DOHH2 (cell line): ENCODE results near the gene SYNGAP1.

Experiments
- H3F3A ChIP-seq: fragments of 200-600 bp; sonication (generic), shearing (Covaris generic); 2 replicates; pipeline ENCODE4 v1.6.0; 2016; ENCODE audit warnings: antibody characterized with exemption, mild to moderate bottlenecking; ENCODE audit not compliant: control insufficient read depth, insufficient read depth
- H3K27ac ChIP-seq: fragments of 200-600 bp; sonication (generic); 2 replicates; pipeline ENCODE4 v1.5.1; 2014; ENCODE audit warnings: low read depth, mild to moderate bottlenecking, low read length, moderate library complexity
- H3K27me3 ChIP-seq: fragments of 200-600 bp; sonication (generic); 2 replicates; pipeline ENCODE4 v1.6.1; 2014; ENCODE audit warnings: mild to moderate bottlenecking, low read length, mixed read lengths; ENCODE audit not compliant: control insufficient read depth
- H3K36me3 ChIP-seq: fragments of 200-600 bp; sonication (generic); 2 replicates; pipeline ENCODE4 v1.6.1; 2014; ENCODE audit warnings: mild to moderate bottlenecking, low read length, moderate library complexity, mixed read lengths; ENCODE audit not compliant: control insufficient read depth
- H3K4me1 ChIP-seq: fragments of 200-600 bp; sonication (generic); 2 replicates; pipeline ENCODE4 v1.6.1; 2014; ENCODE audit warnings: mild to moderate bottlenecking, low read length, mixed read lengths; ENCODE audit not compliant: control insufficient read depth
- H3K4me2 ChIP-seq: fragments of 200-600 bp; sonication (generic); 2 replicates; pipeline ENCODE4 v1.6.0; 2014; ENCODE audit warnings: mild to moderate bottlenecking, low read length, moderate library complexity
- H3K4me3 ChIP-seq: fragments of 200-600 bp; sonication (generic); 2 replicates; pipeline ENCODE4 v1.5.1; 2014; ENCODE audit warnings: mild to moderate bottlenecking, low read length, mixed read lengths
- H3K79me2 ChIP-seq: fragments of 200-600 bp; sonication (generic); 2 replicates; pipeline ENCODE4 v1.6.1; 2014; ENCODE audit warnings: mild to moderate bottlenecking, low read length, mixed read lengths; ENCODE audit not compliant: control insufficient read depth
- H3K9me2 ChIP-seq: fragments of 200-600 bp; sonication (generic); replicated peaks from 2 replicates; pipeline ENCODE4 v1.6.1; 2014; ENCODE audit warnings: mild to moderate bottlenecking, low read length, mixed read lengths; ENCODE audit not compliant: control insufficient read depth
- H3K9me3 ChIP-seq: fragments of 200-600 bp; sonication (generic); 2 replicates; pipeline ENCODE4 v1.6.1; 2014; ENCODE audit warnings: antibody characterized with exemption, low read length, mixed read lengths; ENCODE audit not compliant: control insufficient read depth, insufficient read depth
- H4K20me1 ChIP-seq: fragments of 200-600 bp; sonication (generic); 2 replicates; pipeline ENCODE4 v1.6.0; 2014; ENCODE audit warnings: low read depth, mild to moderate bottlenecking, antibody characterized with exemption, low read length, moderate library complexity; ENCODE audit not compliant: control insufficient read depth, insufficient read depth
- EZH2phosphoT487 ChIP-seq: fragments of 200-600 bp; sonication (generic); IDR thresholded peaks from 2 replicates; pipeline ENCODE4 v1.6.1; 2017; ENCODE audit warnings: borderline replicate concordance, mild to moderate bottlenecking, antibody characterized with exemption, low read length, moderate library complexity, mixed read lengths
- TF ChIP-seq, protein P1 (sequence below): fragments of 200-600 bp; sonication (generic); IDR thresholded peaks from one replicate; pipeline ENCODE4 v1.5.1; 2014; ENCODE audit warnings: antibody characterized with exemption, mild to moderate bottlenecking, low read depth, low read length; ENCODE audit not compliant: poor library complexity, severe bottlenecking

Gene SYNGAP1

DNA sequence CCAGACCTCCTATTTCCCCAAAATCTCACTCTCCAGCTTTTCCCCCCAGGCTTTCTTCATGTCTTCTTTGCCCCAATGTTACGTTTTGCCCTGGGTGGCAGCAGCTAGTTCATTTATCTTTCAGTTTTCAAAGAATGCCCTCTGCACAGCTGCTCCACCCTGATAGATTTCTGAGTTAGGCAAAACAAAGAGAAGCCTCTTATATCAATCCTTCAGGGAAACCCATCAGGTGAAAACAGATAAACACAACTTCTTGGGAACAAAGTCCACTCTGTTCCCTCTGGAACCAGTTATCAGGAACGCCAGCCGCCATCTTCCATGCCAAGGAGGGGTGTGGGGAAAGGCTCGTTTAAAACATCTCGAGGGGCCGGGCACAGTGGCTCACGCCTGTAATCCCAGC, 68.5 kb downstream of the SYNGAP1 start:
- Histone ChIP-seq H3K27ac (no peak overlapping the region), H3K79me2 (no peaks in the 10 kb centered on the region), H3K27me3 (peaks cover 2% of the 10 kb centered on the region; the same call in 1 of the 2 replicates), H3K9me3 (no peaks in the 10 kb centered on the region), H3F3A (no peaks in the 10 kb centered on the region), H3K9me2 (no peaks in the 10 kb centered on the region), H3K4me1 (no peaks in the 10 kb centered on the region), H4K20me1 (no peaks in the 10 kb centered on the region), H3K36me3 (no peaks in the 10 kb centered on the region), H3K4me2 (no peak overlapping the region), H3K4me3 (no peak overlapping the region)
- TF ChIP-seq, protein P1, sequence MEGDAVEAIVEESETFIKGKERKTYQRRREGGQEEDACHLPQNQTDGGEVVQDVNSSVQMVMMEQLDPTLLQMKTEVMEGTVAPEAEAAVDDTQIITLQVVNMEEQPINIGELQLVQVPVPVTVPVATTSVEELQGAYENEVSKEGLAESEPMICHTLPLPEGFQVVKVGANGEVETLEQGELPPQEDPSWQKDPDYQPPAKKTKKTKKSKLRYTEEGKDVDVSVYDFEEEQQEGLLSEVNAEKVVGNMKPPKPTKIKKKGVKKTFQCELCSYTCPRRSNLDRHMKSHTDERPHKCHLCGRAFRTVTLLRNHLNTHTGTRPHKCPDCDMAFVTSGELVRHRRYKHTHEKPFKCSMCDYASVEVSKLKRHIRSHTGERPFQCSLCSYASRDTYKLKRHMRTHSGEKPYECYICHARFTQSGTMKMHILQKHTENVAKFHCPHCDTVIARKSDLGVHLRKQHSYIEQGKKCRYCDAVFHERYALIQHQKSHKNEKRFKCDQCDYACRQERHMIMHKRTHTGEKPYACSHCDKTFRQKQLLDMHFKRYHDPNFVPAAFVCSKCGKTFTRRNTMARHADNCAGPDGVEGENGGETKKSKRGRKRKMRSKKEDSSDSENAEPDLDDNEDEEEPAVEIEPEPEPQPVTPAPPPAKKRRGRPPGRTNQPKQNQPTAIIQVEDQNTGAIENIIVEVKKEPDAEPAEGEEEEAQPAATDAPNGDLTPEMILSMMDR = no peak
- TF ChIP-seq EZH2phosphoT487 = no peak

DNA sequence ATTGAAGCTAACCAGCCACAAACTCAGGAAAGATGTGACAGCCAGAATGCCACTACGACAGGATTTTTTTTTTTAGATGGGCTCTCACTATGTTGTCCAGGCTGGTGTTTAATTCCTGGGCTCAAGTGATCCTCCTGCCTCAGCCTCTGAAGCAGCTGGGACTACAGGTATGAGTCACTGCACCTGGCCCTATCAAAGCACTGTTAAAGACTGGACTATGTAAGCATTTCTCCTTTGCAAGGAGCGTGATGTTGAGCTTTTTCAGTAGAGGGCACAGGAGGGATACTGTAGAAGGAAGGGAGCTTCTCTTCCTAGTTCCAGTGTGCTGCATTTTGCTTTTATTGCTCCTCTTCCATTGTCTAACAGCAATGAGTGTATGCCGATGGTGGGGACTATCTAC, 70.3 kb downstream of the SYNGAP1 start:
- Histone ChIP-seq H3K4me1 (no peaks in the 10 kb centered on the region), H3K36me3 (no peaks in the 10 kb centered on the region), H3K4me2 (no peak overlapping the region), H3K27me3 (peaks cover 5% of the 10 kb centered on the region; the same call in 1 of the 2 replicates), H3K79me2 (no peaks in the 10 kb centered on the region), H4K20me1 (no peaks in the 10 kb centered on the region), H3K4me3 (no peak overlapping the region), H3K27ac (no peak overlapping the region), H3K9me2 (no peaks in the 10 kb centered on the region), H3K9me3 (no peaks in the 10 kb centered on the region), H3F3A (no peaks in the 10 kb centered on the region)
- TF ChIP-seq, protein P1 = no peak
- no peak for TF ChIP-seq EZH2phosphoT487

DNA sequence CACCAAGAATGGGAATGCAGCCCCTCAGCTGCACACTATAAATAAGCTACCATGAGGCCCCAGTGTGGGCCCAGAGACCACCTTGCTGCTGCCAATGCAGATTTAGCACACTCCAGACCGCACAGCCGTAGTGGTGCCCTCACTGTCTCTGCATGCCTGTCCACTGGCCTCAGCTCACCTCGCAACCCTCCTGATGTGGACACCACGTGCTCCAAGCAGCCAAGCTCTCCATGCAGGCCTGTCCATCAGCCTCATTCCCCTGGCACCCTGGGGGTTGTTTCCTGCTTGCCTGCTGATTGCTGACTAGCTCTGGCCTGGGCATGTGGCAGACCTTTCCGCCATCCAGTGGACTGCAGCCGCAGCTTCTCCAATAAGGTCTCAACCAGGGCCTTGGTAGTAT, 70.8 kb downstream of the SYNGAP1 start:
- Histone ChIP-seq H3K9me3 (no peaks in the 10 kb centered on the region), H3F3A (no peaks in the 10 kb centered on the region), H3K4me3 (no peak overlapping the region), H3K27me3 (peaks cover 5% of the 10 kb centered on the region; the same call in 1 of the 2 replicates), H3K79me2 (no peaks in the 10 kb centered on the region), H3K4me1 (no peaks in the 10 kb centered on the region), H3K9me2 (no peaks in the 10 kb centered on the region), H3K27ac (no peak overlapping the region), H3K4me2 (no peak overlapping the region), H3K36me3 (no peaks in the 10 kb centered on the region), H4K20me1 (no peaks in the 10 kb centered on the region)
- TF ChIP-seq, protein P1 = no peak
- no peak for TF ChIP-seq EZH2phosphoT487
